ENCODE measurements around the gene TRIO. TPM values are rescaled to one million over a fixed set of nuclear protein-coding genes. Genes with fewer than 3 reads are reported as not detected.

Gene TRIO
- total and polyA plus RNA-seq, 2 donors (not counting 3 experiments of a cell fraction or from before 2014, with no cell fraction given), result 82.9 to 248 TPM

- Histone ChIP-seq H3K36me3 (ENCODE audit: control insufficient read depth in 2 of 2, extremely low read depth in 1 of 2, insufficient read depth in 2 of 2, low read length in 2 of 2) (no peaks in the 10 kb centered on the region), H2AFZ (ENCODE audit: low read depth, low read length) (no peak overlapping the region), H3K9me3 (replicated peaks; ENCODE audit: control insufficient read depth, insufficient read depth, low read length) (no peaks in the 10 kb centered on the region), H3K4me2 (ENCODE audit: insufficient read depth, low read length) (no peak overlapping the region), H3K27ac (ENCODE audit: insufficient read depth, low read depth, low read length) (no peak overlapping the region), H3K27me3 (ENCODE audit: control insufficient read depth in 2 of 2, insufficient read depth in 2 of 2, low read length in 2 of 2) (peaks cover 0 to 7% of the 10 kb centered on the region in 2 experiments), H3K4me1 (ENCODE audit: control insufficient read depth, extremely low read depth, insufficient read depth, low read length) (peaks cover 2% of the 10 kb centered on the region), H3K79me2 (ENCODE audit: control insufficient read depth, insufficient read depth, low read length) (no peaks in the 10 kb centered on the region), H3K4me3 (replicated peaks in 1 of 3; ENCODE audit: insufficient read depth in 1 of 3, low read depth in 1 of 3, low read length in 3 of 3) (no peak overlapping the region), H3K9me1 (replicated peaks; ENCODE audit: control insufficient read depth, extremely low read depth, insufficient read depth, low read length) (no peaks in the 10 kb centered on the region), H3K9ac (replicated peaks; ENCODE audit: extremely low read depth, insufficient read depth, low read length) (no peak overlapping the region), H4K20me1 (replicated peaks; ENCODE audit: control insufficient read depth, extremely low read depth, insufficient read depth, low read length) (no peaks in the 10 kb centered on the region)
- intact Hi-C loops (cut with micrococcal nuclease), result no loop called here
- TF ChIP-seq MAX (IDR thresholded peaks at IDR 0.05; ENCODE audit: insufficient read depth, insufficient read length), result no peak
- TF ChIP-seq MYC (IDR thresholded peaks at IDR 0.05; ENCODE audit: low read depth, low read length), result no peak
- no peak for TF ChIP-seq JUN (IDR thresholded peaks at IDR 0.05; ENCODE audit: borderline replicate concordance, insufficient read depth, insufficient read length, low read depth)
- no peak for TF ChIP-seq GATA2 (IDR thresholded peaks at IDR 0.05; ENCODE audit: insufficient read depth, insufficient read length, low read depth, low read length)
- no peak for TF ChIP-seq POLR2A (IDR thresholded peaks at IDR 0.05; ENCODE audit: low read depth, low read length)
- TF ChIP-seq EZH2 (IDR thresholded peaks at IDR 0.05; ENCODE audit: borderline replicate concordance, low read depth, low read length, severe bottlenecking), result no peak
- no peak for TF ChIP-seq CTCF (IDR thresholded peaks at IDR 0.05; ENCODE audit: extremely low read depth in 1 of 2, insufficient read depth in 1 of 2, low read depth in 1 of 2, low read length in 2 of 2)
- no peak for TF ChIP-seq FOS (IDR thresholded peaks at IDR 0.05; ENCODE audit: borderline replicate concordance, insufficient read depth, low read length)
- TF ChIP-seq POLR2AphosphoS5 (IDR thresholded peaks at IDR 0.05; ENCODE audit: insufficient read depth, low read depth, low read length), result no peak
- ChIA-PET CTCF (no interaction called here), POLR2A (no interaction called here)
- no TSS peak for BruUV-seq (replicated peaks)
- dilution Hi-C loops (cut with MboI; ENCODE audit: extremely low pct_ligation_motif_present, low sequenced_read_pairs), result loop anchor here (25.0 kb wide), 1 partner anchor 106 kb away; no protein-coding TSS in a partner anchor
- FAIRE-seq, result no peak
- no peak for DNase-seq (ENCODE audit: low read depth, low spot score)
These were observed 388.5 kb downstream of the TRIO start for GRCh38 chr5:14531668-14532067.
